ENCODE results near the gene TP73. TPM values are rescaled to one million over a fixed set of nuclear protein-coding genes. Genes with fewer than 3 reads are reported as not detected.

The TP73 gene
- total RNA-seq, 1 experiment from 2014 or later = 0.54 TPM

DNA sequence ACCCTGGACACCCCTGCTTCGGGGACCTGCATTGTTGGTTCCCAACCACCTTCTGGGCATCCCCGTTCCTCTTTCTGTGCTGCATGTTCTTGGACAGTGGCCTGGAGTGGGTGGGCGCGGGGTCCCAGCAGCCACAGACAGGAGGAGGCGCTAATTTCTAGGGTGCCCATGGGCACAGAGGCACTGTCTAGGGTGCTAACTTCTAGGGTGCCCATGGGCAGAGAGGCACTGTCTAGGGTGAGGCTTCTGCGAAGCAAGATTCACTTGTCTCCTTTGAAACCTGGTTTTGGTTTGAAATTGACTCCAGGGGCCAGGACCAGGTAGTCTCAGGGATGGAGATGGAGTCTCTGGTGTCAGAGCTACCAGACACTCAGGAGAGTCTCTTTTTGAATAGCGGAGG lies 40.2 kb upstream of the TP73 start:
- H3K9me3 Mint-ChIP-seq (ENCODE audit: low read depth, unreplicated experiment) = no peaks in the 10 kb centered on the region
- no peak overlapping the region for H3K27ac Mint-ChIP-seq (ENCODE audit: unreplicated experiment)
- peaks cover 33% of the 10 kb centered on the region for H3K4me1 Mint-ChIP-seq (ENCODE audit: low read depth, unreplicated experiment)
- TF ChIP-seq, protein P1, sequence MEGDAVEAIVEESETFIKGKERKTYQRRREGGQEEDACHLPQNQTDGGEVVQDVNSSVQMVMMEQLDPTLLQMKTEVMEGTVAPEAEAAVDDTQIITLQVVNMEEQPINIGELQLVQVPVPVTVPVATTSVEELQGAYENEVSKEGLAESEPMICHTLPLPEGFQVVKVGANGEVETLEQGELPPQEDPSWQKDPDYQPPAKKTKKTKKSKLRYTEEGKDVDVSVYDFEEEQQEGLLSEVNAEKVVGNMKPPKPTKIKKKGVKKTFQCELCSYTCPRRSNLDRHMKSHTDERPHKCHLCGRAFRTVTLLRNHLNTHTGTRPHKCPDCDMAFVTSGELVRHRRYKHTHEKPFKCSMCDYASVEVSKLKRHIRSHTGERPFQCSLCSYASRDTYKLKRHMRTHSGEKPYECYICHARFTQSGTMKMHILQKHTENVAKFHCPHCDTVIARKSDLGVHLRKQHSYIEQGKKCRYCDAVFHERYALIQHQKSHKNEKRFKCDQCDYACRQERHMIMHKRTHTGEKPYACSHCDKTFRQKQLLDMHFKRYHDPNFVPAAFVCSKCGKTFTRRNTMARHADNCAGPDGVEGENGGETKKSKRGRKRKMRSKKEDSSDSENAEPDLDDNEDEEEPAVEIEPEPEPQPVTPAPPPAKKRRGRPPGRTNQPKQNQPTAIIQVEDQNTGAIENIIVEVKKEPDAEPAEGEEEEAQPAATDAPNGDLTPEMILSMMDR (IDR thresholded peaks at IDR 0.05; ENCODE audit: unreplicated experiment) = no peak
- H3K27me3 Mint-ChIP-seq (ENCODE audit: unreplicated experiment) = no peaks in the 10 kb centered on the region
- peak overlapping the region; percentile 79 for H3K4me3 Mint-ChIP-seq (ENCODE audit: low read depth, unreplicated experiment)
- CTCF ChIA-PET = no interaction called here
- BruUV-seq (replicated peaks) = no TSS peak
- intact Hi-C loops (cut with micrococcal nuclease; ENCODE audit: unreplicated experiment) = no loop called here
- peaks cover 31% of the 10 kb centered on the region for H3K36me3 Mint-ChIP-seq (ENCODE audit: insufficient read depth, unreplicated experiment)
- no peak for DNase-seq

DNA sequence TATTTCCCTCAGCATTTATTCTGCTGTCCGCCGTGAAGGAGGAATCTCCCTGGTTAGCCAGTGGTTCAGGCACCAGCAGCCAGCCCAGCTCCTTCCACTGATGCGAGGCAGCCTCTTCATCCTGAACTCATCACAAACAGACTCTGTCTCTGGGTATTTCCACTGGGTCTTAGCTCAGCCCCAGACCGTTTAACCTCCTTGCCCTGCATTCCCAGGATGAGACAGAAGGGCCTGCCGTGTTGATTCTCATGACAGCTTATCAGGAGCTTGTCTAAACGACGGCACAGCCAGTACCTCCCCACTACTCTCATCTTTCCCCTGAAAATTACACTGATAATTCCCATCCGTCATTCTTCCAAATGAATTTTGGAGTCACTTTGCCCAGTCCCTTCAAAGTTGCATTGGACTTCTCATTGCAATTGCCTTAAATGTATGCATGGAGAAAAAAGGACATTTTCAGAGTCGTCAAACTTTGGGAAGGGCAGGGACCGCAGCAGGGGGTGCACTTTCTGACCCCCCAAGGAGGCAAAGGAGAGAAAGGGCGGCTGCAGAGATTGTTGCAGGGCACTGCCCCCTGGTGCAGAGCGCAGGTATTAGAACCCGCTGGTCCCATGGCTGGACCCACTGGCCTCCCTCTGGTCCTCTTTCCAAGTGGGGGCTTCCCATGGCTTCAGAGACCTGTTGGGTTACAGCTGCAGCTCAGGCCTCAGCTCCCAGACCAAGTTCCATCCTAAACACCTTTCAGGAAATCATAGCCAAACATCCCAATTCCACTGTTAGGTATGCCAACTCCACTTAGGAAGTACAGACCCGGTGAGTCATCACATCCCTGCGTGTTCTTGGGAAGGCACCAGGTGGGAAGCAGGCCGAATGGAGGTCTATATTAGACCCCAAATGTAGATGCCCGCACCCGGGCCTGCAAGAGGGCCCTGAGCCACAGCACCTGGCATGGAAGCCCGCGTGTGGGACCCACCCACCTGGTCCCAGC lies 37.3 kb upstream of the TP73 start:
- Mint-ChIP-seq H3K27me3 (ENCODE audit: unreplicated experiment) (no peaks in the 10 kb centered on the region), H3K36me3 (ENCODE audit: insufficient read depth, unreplicated experiment) (peaks cover 31% of the 10 kb centered on the region), H3K4me3 (ENCODE audit: low read depth, unreplicated experiment) (no peak overlapping the region), H3K4me1 (ENCODE audit: low read depth, unreplicated experiment) (peaks cover 33% of the 10 kb centered on the region), H3K9me3 (ENCODE audit: low read depth, unreplicated experiment) (no peaks in the 10 kb centered on the region), H3K27ac (ENCODE audit: unreplicated experiment) (peak overlapping the region; percentile 12)
- CTCF ChIA-PET = interaction anchor here (0.9 to 1.2 kb wide), 2 partner anchors 26 to 122 kb away, joined by 3 read pairs; no protein-coding TSS in a partner anchor
- intact Hi-C loops (cut with micrococcal nuclease; ENCODE audit: unreplicated experiment) = loop anchor here (1.0 to 2.0 kb wide), 2 partner anchors 26 to 50 kb away; no protein-coding TSS in a partner anchor
- no TSS peak for BruUV-seq (replicated peaks)
- peak; percentile 56 for DNase-seq
- TF ChIP-seq, protein P1 (IDR thresholded peaks at IDR 0.05; ENCODE audit: unreplicated experiment) = peak; percentile 57

DNA sequence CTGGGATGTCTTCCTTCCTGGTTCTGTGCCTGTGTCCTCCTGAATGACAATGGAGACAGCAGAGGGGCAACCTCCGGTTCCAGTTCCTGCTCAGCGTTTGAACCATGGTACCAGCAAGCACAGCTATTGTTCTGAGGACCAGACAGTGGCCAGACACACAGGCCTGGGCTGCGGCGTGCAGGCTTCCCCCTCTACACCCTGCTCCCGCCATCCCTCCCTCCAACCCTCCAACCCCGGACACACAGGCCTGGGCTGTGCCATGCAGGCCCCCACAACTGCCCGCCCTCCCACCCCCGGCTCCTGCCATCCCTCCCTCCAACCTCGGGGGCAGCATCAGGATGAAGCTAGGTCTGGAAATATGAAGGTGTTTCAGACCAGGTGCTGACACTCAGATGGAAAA lies 35.5 kb upstream of the TP73 start:
- Mint-ChIP-seq H3K36me3 (ENCODE audit: insufficient read depth, unreplicated experiment) (peaks cover 19% of the 10 kb centered on the region), H3K27ac (ENCODE audit: unreplicated experiment) (no peak overlapping the region), H3K9me3 (ENCODE audit: low read depth, unreplicated experiment) (no peaks in the 10 kb centered on the region), H3K27me3 (ENCODE audit: unreplicated experiment) (no peaks in the 10 kb centered on the region), H3K4me1 (ENCODE audit: low read depth, unreplicated experiment) (peaks cover 33% of the 10 kb centered on the region), H3K4me3 (ENCODE audit: low read depth, unreplicated experiment) (no peak overlapping the region)
- BruUV-seq (replicated peaks) = no TSS peak
- TF ChIP-seq, protein P1 (IDR thresholded peaks at IDR 0.05; ENCODE audit: unreplicated experiment) = no peak
- CTCF ChIA-PET = no interaction called here
- intact Hi-C loops (cut with micrococcal nuclease; ENCODE audit: unreplicated experiment) = no loop called here
- DNase-seq = no peak

DNA sequence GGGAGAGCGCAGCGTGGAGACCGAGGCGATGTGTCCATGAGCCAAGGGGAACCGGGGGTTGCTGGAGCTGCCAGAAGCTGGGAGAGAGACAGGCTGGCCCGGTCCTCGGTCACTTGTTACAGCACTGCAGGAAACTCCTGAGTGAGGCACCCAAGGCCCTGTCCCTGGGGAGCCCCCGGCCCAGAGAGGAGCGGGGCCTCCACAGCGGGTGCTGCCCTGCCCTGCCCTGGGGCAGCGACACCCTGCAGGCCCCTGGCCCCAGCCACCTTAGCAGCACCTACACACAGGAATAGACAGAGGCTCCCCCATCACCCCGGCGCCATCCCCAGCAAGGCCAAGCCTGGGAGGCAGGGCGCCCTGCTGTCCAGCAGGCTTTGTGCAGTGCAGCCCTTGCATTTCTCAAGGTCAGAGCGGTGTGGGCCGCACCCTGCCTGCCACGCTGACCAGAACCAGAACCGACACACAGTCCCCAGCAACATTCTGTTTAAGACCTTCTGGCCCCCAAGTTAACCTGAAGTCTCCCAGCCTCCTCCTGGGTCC lies 34.4 kb upstream of the TP73 start:
- Mint-ChIP-seq H3K4me1 (ENCODE audit: low read depth, unreplicated experiment) (peaks cover 32% of the 10 kb centered on the region), H3K27me3 (ENCODE audit: unreplicated experiment) (no peaks in the 10 kb centered on the region), H3K36me3 (ENCODE audit: insufficient read depth, unreplicated experiment) (peaks cover 18% of the 10 kb centered on the region), H3K4me3 (ENCODE audit: low read depth, unreplicated experiment) (no peak overlapping the region), H3K27ac (ENCODE audit: unreplicated experiment) (no peak overlapping the region), H3K9me3 (ENCODE audit: low read depth, unreplicated experiment) (no peaks in the 10 kb centered on the region)
- BruUV-seq (replicated peaks) = no TSS peak
- no peak for DNase-seq
- TF ChIP-seq, protein P1 (IDR thresholded peaks at IDR 0.05; ENCODE audit: unreplicated experiment) = no peak
- CTCF ChIA-PET = no interaction called here
- intact Hi-C loops (cut with micrococcal nuclease; ENCODE audit: unreplicated experiment) = loop anchor here (2.0 kb wide), 2 partner anchors 125 to 165 kb away; no protein-coding TSS in a partner anchor
